Endothelial cell of umbilical vein (primary cell): ENCODE measurements around the gene OR4F6. TPM values are rescaled to one million over a fixed set of nuclear protein-coding genes. Genes with fewer than 3 reads are reported as not detected.
"Not testable (repeated sequence)": the region's sequence is repeated elsewhere in the genome, so short reads cannot be mapped to it uniquely, and the experiment has no call there.

Experiments
- BruUV-seq: library from RNA; stranded (reverse); fragments of 400-500 nt; replicated peaks from 2 replicates; lab custom pipeline; 2021; lab: Mats Ljungman, UMichigan
- CTCF ChIA-PET: fragments of 300-600, 350-600 bp; sonication (Branson Sonifier 250); formaldehyde crosslinking; loops from one replicate; lab custom pipeline; 2021; ENCODE audit warnings: antibody characterized with exemption, inconsistent platforms; lab: Charles Lee
- POLR2A ChIA-PET: fragments of 300-600, 350-600 bp; sonication (Branson Sonifier 250); formaldehyde crosslinking; loops from one replicate; lab custom pipeline; 2021; ENCODE audit warnings: antibody characterized with exemption, inconsistent platforms; lab: Charles Lee
- DNase-seq: peaks from one replicate; pipeline ENCODE4 v3.0.0-alpha.2; 2011; ENCODE audit warnings: low read depth, low spot score
- FAIRE-seq: peaks from 2 replicates; lab custom pipeline; 2011; peaks lifted over from hg19 to GRCh38; lab: Jason Lieb, UNC
- H2AFZ ChIP-seq: 2 replicates; pipeline ENCODE4 v1.6.0; 2012; ENCODE audit warnings: low read depth, low read length, control low read depth, inconsistent platforms
- H3K27ac ChIP-seq: 2 replicates; pipeline ENCODE4 v1.5.1; 2011; ENCODE audit warnings: low read depth, mild to moderate bottlenecking, control low read depth, low read length, moderate library complexity; ENCODE audit not compliant: insufficient read depth
- H3K27me3 ChIP-seq, 2 experiments: 2 replicates each; pipeline versions ENCODE4 v1.6.0 to v1.6.1; 2011; ENCODE audit warnings: low read length in 2 of 2, mixed read lengths in 1 of 2; ENCODE audit not compliant: control insufficient read depth in 2 of 2, insufficient read depth in 2 of 2
- H3K36me3 ChIP-seq, 2 experiments: 2 replicates in 1 of 2; 3 replicates in 1 of 2; pipeline ENCODE4 v1.5.1; 2011; ENCODE audit warnings: low read length in 2 of 2, mild to moderate bottlenecking in 1 of 2, moderate library complexity in 1 of 2; ENCODE audit not compliant: control insufficient read depth in 2 of 2, insufficient read depth in 2 of 2; ENCODE audit errors: extremely low read depth in 1 of 2
- H3K4me1 ChIP-seq: 3 replicates; pipeline ENCODE4 v1.5.1; 2011; ENCODE audit warnings: mild to moderate bottlenecking, low read length; ENCODE audit not compliant: control insufficient read depth, insufficient read depth; ENCODE audit errors: extremely low read depth
- H3K4me2 ChIP-seq: 2 replicates; pipeline ENCODE4 v1.6.1; 2011; ENCODE audit warnings: low read length, control low read depth, mixed read lengths; ENCODE audit not compliant: insufficient read depth
- H3K4me3 ChIP-seq, 3 experiments: fragments of 200-600 bp in 1 of 3; sonication (generic), shearing (Covaris generic) in 1 of 3; replicated peaks in 1 of 3; 2 replicates each; pipeline ENCODE4 v1.5.1; 2011 to 2016; ENCODE audit warnings: control low read depth in 3 of 3, low read length in 3 of 3, mild to moderate bottlenecking in 2 of 3, inconsistent platforms in 1 of 3, low read depth in 1 of 3, moderate library complexity in 1 of 3; ENCODE audit not compliant: insufficient read depth in 1 of 3
- H3K79me2 ChIP-seq: 2 replicates; pipeline ENCODE4 v1.6.0; 2012; ENCODE audit warnings: low read length, inconsistent platforms; ENCODE audit not compliant: control insufficient read depth, insufficient read depth
- H3K9ac ChIP-seq: replicated peaks from 2 replicates; pipeline ENCODE3; 2011; ENCODE audit warnings: low read length, control low read depth; ENCODE audit not compliant: insufficient read depth; ENCODE audit errors: extremely low read depth
- H3K9me1 ChIP-seq: replicated peaks from 3 replicates; pipeline ENCODE4 v1.6.0; 2011; ENCODE audit warnings: mild to moderate bottlenecking, low read length; ENCODE audit not compliant: control insufficient read depth, insufficient read depth; ENCODE audit errors: extremely low read depth
- H3K9me3 ChIP-seq: replicated peaks from 2 replicates; pipeline ENCODE4 v1.5.1; 2012; ENCODE audit warnings: low read length, inconsistent platforms; ENCODE audit not compliant: control insufficient read depth, insufficient read depth
- H4K20me1 ChIP-seq: replicated peaks from 2 replicates; pipeline ENCODE3; 2011; ENCODE audit warnings: mild to moderate bottlenecking, low read length; ENCODE audit not compliant: control insufficient read depth, insufficient read depth; ENCODE audit errors: extremely low read depth
- EZH2 ChIP-seq: IDR thresholded peaks from 2 replicates; pipeline ENCODE4 v1.6.1; 2012; ENCODE audit warnings: borderline replicate concordance, low read depth, mild to moderate bottlenecking, moderate library complexity, low read length, inconsistent platforms; ENCODE audit not compliant: severe bottlenecking
- FOS ChIP-seq: IDR thresholded peaks from 2 replicates; pipeline ENCODE4 v1.6.1; 2011; ENCODE audit warnings: mild to moderate bottlenecking, low read length, moderate library complexity, borderline replicate concordance; ENCODE audit not compliant: insufficient read depth
- GATA2 ChIP-seq: IDR thresholded peaks from 2 replicates; pipeline ENCODE4 v1.7.0; 2011; ENCODE audit warnings: low read depth, mild to moderate bottlenecking, moderate library complexity, mixed read lengths, low read length; ENCODE audit not compliant: insufficient read length, insufficient read depth
- JUN ChIP-seq: IDR thresholded peaks from 2 replicates; pipeline ENCODE4 v1.6.1; 2011; ENCODE audit warnings: borderline replicate concordance, low read depth; ENCODE audit not compliant: insufficient read length, insufficient read depth
- MYC ChIP-seq: IDR thresholded peaks from one replicate; pipeline ENCODE4 v1.6.1; 2011; ENCODE audit warnings: mild to moderate bottlenecking, low read depth, low read length
- POLR2A ChIP-seq: IDR thresholded peaks from 2 replicates; pipeline ENCODE4 v1.6.1; 2012; ENCODE audit warnings: low read depth, mild to moderate bottlenecking, control low read depth, low read length
- POLR2AphosphoS5 ChIP-seq: IDR thresholded peaks from 2 replicates; pipeline ENCODE4 v1.6.1; 2012; ENCODE audit warnings: low read depth, mild to moderate bottlenecking, control low read depth, low read length, moderate library complexity; ENCODE audit not compliant: insufficient read depth
- dilution Hi-C: fragments of 300-500 bp; cut with MboI; formaldehyde crosslinking; loops from one replicate; pipeline ENCODE4 v1.15.0; 2019; ENCODE audit warnings: low sequenced_read_pairs; ENCODE audit not compliant: extremely low pct_ligation_motif_present
- intact Hi-C: fragments of 100-400 bp; cut with micrococcal nuclease; formaldehyde crosslinking; loops from one replicate; pipeline ENCODE4 v1.10.0; 2022
- polyA plus RNA-seq, 4 experiments: library from polyadenylated mRNA; depleted of rRNA in 3 of 4; stranded (reverse) in 3 of 4; unstranded in 1 of 4; fragments of >200 nt; gene quantifications; 2 replicates each; pipeline versions ENCODE4 v1.2.1 to v1.2.3, GENCODE V29; 2011 to 2012; ENCODE audit warnings: missing spikeins in 1 of 4
- total RNA-seq: library from RNA; stranded (reverse); gene quantifications from 2 replicates; pipeline ENCODE4 v1.2.3, GENCODE V29; 2021
- TF ChIP-seq, protein P1 (sequence below): IDR thresholded peaks from 2 replicates; pipeline ENCODE4 v1.6.1; 2011; ENCODE audit not compliant: insufficient read depth, insufficient read length
- TF ChIP-seq, protein P2 (sequence below), 2 donors: IDR thresholded peaks; 1 replicate in 1 of 2; 2 replicates in 1 of 2; pipeline ENCODE4 v1.5.1; 2011; ENCODE audit warnings: low read length in 2 of 2, mild to moderate bottlenecking in 2 of 2, moderate library complexity in 2 of 2, control low read depth in 1 of 2, inconsistent platforms in 1 of 2, low read depth in 1 of 2; ENCODE audit not compliant: insufficient read depth in 1 of 2; ENCODE audit errors: extremely low read depth in 1 of 2

The OR4F6 gene
- total and polyA plus RNA-seq, 2 donors (not counting 3 experiments of a cell fraction or from before 2014, with no cell fraction given) = not detected

DNA sequence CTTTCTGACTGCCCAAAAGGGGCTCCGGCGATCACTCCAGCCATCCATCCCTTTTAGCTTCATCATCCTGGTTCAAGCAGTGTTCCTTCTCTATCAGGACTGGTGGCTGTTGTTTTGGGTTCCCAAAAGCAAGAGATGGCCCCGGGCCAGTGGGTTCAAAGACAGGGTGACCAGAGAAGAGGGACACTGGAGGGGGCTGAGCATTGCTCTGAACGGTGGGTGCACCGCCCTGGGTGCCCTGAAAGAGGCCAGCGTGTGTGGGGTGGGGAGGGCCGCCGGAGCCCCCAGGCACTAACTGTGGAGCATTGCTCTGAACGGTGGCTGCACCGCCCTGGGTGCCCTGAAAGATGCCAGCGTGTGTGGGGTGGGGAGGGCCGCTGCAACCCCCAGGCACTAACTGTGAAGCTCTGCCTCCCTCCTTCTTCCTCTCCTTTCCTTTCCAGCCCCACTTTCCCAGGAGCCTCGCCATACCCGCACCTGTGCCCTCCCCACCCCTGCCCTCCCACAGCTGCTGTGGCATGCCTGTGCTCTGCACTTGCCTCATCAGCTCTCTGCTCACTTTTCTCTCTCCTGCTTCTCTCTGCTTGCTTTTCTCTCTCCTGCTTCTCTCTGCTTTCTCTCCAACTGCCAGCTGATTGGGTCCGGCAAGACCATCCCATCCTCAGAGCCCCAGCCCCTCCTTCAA lies 37.4 kb upstream of the OR4F6 start:
- Histone ChIP-seq H3K9me1 (no peaks in the 10 kb centered on the region), H3K36me3 (no peaks in the 10 kb centered on the region), H3K27me3 (no peaks in the 10 kb centered on the region), H2AFZ (no peak overlapping the region), H3K4me2 (no peak overlapping the region), H3K9me3 (no peaks in the 10 kb centered on the region), H3K4me3 (no peak overlapping the region), H4K20me1 (no peaks in the 10 kb centered on the region), H3K9ac (no peak overlapping the region), H3K4me1 (no peaks in the 10 kb centered on the region), H3K79me2 (no peaks in the 10 kb centered on the region), H3K27ac (no peak overlapping the region)
- DNase-seq (no peak), FAIRE-seq (no peak)
- intact Hi-C loops = no loop called here
- ChIA-PET POLR2A (no interaction called here), CTCF (interaction anchor here (1.1 to 1.2 kb wide), 2 partner anchors 1968 to 1971 kb away, joined by 3 to 21 read pairs; no protein-coding TSS in a partner anchor)
- dilution Hi-C loops = no loop called here
- TF ChIP-seq, protein P1, sequence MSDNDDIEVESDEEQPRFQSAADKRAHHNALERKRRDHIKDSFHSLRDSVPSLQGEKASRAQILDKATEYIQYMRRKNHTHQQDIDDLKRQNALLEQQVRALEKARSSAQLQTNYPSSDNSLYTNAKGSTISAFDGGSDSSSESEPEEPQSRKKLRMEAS = no peak
- no peak for TF ChIP-seq POLR2A
- no peak for TF ChIP-seq JUN
- TF ChIP-seq MYC = no peak
- no peak for TF ChIP-seq GATA2
- TF ChIP-seq, protein P2, sequence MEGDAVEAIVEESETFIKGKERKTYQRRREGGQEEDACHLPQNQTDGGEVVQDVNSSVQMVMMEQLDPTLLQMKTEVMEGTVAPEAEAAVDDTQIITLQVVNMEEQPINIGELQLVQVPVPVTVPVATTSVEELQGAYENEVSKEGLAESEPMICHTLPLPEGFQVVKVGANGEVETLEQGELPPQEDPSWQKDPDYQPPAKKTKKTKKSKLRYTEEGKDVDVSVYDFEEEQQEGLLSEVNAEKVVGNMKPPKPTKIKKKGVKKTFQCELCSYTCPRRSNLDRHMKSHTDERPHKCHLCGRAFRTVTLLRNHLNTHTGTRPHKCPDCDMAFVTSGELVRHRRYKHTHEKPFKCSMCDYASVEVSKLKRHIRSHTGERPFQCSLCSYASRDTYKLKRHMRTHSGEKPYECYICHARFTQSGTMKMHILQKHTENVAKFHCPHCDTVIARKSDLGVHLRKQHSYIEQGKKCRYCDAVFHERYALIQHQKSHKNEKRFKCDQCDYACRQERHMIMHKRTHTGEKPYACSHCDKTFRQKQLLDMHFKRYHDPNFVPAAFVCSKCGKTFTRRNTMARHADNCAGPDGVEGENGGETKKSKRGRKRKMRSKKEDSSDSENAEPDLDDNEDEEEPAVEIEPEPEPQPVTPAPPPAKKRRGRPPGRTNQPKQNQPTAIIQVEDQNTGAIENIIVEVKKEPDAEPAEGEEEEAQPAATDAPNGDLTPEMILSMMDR (IDR thresholded peaks at IDR 0.05; ENCODE audit: extremely low read depth in 1 of 2, insufficient read depth in 1 of 2, low read depth in 1 of 2, low read length in 2 of 2) = no peak
- TF ChIP-seq POLR2AphosphoS5 = no peak
- no peak for TF ChIP-seq FOS
- no peak for TF ChIP-seq EZH2
- BruUV-seq = no TSS peak

DNA sequence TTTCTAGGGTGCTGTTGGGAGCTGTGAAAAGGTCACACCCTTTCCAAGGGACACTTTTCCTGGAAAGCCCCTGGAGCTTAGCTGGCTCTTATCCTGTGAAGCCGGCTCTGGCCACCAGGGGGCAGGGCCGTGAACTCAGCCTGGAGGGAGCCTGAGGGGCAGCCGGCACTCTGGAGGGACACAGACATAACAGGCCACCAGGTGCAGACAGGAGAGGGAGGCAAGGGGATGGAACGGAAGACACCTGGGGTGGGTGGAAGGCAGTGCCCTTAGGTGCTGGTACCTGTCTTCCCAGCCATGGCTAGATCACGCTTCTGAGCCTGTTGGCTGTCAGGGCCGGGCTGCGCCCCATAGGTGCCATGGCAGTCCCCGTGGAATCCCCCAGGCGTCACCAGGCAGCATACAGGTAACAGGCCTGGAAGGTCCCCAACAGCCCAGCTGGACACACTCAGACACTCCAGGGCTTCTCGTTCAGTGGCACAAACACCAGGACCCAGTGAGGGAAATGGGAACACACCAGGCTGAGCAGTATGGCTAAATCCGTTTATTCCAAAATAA lies 36.1 kb upstream of the OR4F6 start:
- DNase-seq, H3K4me2 ChIP-seq, H3K9me3 ChIP-seq, intact Hi-C loops, H3K9me1 ChIP-seq, H4K20me1 ChIP-seq, H3K4me1 ChIP-seq, H3K36me3 ChIP-seq, H2AFZ ChIP-seq, POLR2A ChIA-PET, H3K9ac ChIP-seq, BruUV-seq, H3K79me2 ChIP-seq, H3K4me3 ChIP-seq, H3K27ac ChIP-seq, dilution Hi-C loops, CTCF ChIA-PET, H3K27me3 ChIP-seq: not testable (repeated sequence)
- FAIRE-seq = peak; percentile 87
